K562 (cell line): ENCODE data around the gene KISS1R.

ENCODE experiments used
- CTCF ChIP-seq, 3 experiments: IDR thresholded peaks in 2 of 3; conservative IDR thresholded peaks in 1 of 3; 2 replicates each; pipeline ENCODE4 v1.5.1; 2011 to 2012; ENCODE audit warnings: low read length in 3 of 3, mild to moderate bottlenecking in 3 of 3, control low read depth in 2 of 3, improper control_type of control experiment in 1 of 3, inconsistent platforms in 1 of 3, low read depth in 1 of 3, mixed read lengths in 1 of 3, moderate library complexity in 1 of 3; ENCODE audit not compliant: insufficient read depth in 2 of 3
- EP300 ChIP-seq: IDR thresholded peaks from 2 replicates; pipeline ENCODE4 v1.6.1; 2012; ENCODE audit warnings: low read length, improper control_type of control experiment
- GABPA ChIP-seq: fragments of 200-800 bp; sonication (Bioruptor generic); conservative IDR thresholded peaks from 2 replicates; pipeline ENCODE4 v1.6.1; 2016; ENCODE audit warnings: low read depth, missing genetic modification characterization, missing compliant biosample characterization
- GATAD2A ChIP-seq: fragments of 450-650 bp; IDR thresholded peaks from 2 replicates; pipeline ENCODE4 v1.6.1; 2017
- MAFF ChIP-seq: IDR thresholded peaks from 2 replicates; pipeline ENCODE4 v1.6.1; 2012; ENCODE audit warnings: low read length, improper control_type of control experiment
- NCOA1 ChIP-seq: fragments of 450-650 bp; IDR thresholded peaks from 2 replicates; pipeline ENCODE4 v1.6.1; 2016; ENCODE audit warnings: low read depth
- NFXL1 ChIP-seq: fragments of 450-650 bp; formaldehyde crosslinking; IDR thresholded peaks from 2 replicates; pipeline ENCODE4 v1.4.0; 2021; ENCODE audit warnings: mild to moderate bottlenecking
- POLR2A ChIP-seq: fragments of 450-650 bp; conservative IDR thresholded peaks from 2 replicates; pipeline ENCODE4 v1.6.1; 2016
- REST ChIP-seq, 2 experiments: fragments of 450-650 bp; formaldehyde crosslinking in 1 of 2; IDR thresholded peaks; 2 replicates each; pipeline versions ENCODE4 v1.4.0 to v1.6.1; 2014 to 2020; ENCODE audit warnings: mild to moderate bottlenecking in 2 of 2, borderline replicate concordance in 1 of 2, low read depth in 1 of 2
- RFX5 ChIP-seq: IDR thresholded peaks from 2 replicates; pipeline ENCODE4 v1.6.1; 2011; ENCODE audit warnings: low read depth, mild to moderate bottlenecking, improper control_type of control experiment, low read length
- SIN3B ChIP-seq: fragments of 450-650 bp; IDR thresholded peaks from 2 replicates; pipeline ENCODE4 v1.6.1; 2017; ENCODE audit warnings: low read depth, mild to moderate bottlenecking, moderate library complexity
- ZNF589 ChIP-seq: fragments of 200-800 bp; sonication (Bioruptor generic); IDR thresholded peaks from 2 replicates; pipeline ENCODE4 v1.6.1; 2016; ENCODE audit warnings: low read depth, missing genetic modification characterization, missing compliant biosample characterization
- ZNF707 ChIP-seq: fragments of 250-450 bp; sonication (Bioruptor Pico); conservative IDR thresholded peaks from 2 replicates; pipeline ENCODE4 v1.8.0; 2022; ENCODE audit warnings: inconsistent platforms, mild to moderate bottlenecking, moderate library complexity

GRCh38 chr19:943551-944170 lies 26.5 kb downstream of the KISS1R start:
- TF ChIP-seq SIN3B = no peak
- no peak for TF ChIP-seq POLR2A
- no peak for TF ChIP-seq MAFF
- TF ChIP-seq CTCF (IDR thresholded peaks at IDR 0.05 in 2 of 3, conservative IDR thresholded peaks at IDR 0.05 in 1 of 3; ENCODE audit: insufficient read depth in 2 of 3, low read depth in 1 of 3, low read length in 3 of 3) = no peak
- no peak for TF ChIP-seq ZNF589 (CRISPR knock-in tag)
- TF ChIP-seq RFX5 = no peak
- TF ChIP-seq GABPA (tag) = no peak
- no peak for TF ChIP-seq GATAD2A
- no peak for TF ChIP-seq NCOA1
- no peak for TF ChIP-seq NFXL1
- TF ChIP-seq ZNF707 (CRISPR knock-in tag) = no peak
- no peak for TF ChIP-seq REST (IDR thresholded peaks at IDR 0.05; ENCODE audit: borderline replicate concordance)
- TF ChIP-seq REST (CRISPR knock-in tag; IDR thresholded peaks at IDR 0.05; ENCODE audit: low read depth) = no peak
- no peak for TF ChIP-seq EP300
